Dedifferentiated amniotic fluid mesenchymal stem cell (primary cell): ENCODE measurements around the gene KLF7.
"Not testable (repeated sequence)": the region's sequence is repeated elsewhere in the genome, so short reads cannot be mapped to it uniquely, and the experiment has no call there.

Experiments used
- DNase-seq: peaks from one replicate; pipeline ENCODE4 v3.0.0-alpha.2; 2016; ENCODE audit errors: extremely low spot score

KLF7 gene

GRCh38 chr2:207066166-207066565 is 99.6 kb downstream of the KLF7 start:
- no peak for DNase-seq

GRCh38 chr2:207064128-207064690 is 101.5 kb downstream of the KLF7 start:
- DNase-seq = no peak

GRCh38 chr2:207061181-207061580 is 104.6 kb downstream of the KLF7 start:
- DNase-seq = no peak

DNA sequence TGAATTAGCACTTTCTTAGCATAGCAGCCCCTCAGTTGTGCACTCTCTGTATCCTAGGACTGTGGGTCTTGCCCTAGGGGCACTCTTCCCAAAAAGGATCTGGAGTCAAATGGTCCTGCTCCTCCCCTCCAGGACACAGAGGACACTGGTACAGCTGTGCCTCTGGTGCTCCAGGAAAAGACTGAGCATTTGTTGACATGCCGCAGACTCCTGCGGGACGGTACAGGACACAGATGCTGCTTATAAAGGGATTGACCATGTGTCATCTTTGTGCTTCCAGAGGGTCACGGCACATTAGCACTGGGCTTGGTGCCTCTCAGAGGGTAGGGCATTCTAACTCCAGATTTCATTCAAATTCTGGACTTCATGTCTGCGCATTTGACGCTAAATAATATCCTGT is 110.5 kb downstream of the KLF7 start:
- DNase-seq = no peak

- DNase-seq = no peak
Observed at GRCh38 chr2:207054521-207054920, 111.2 kb downstream of the KLF7 start.

DNA sequence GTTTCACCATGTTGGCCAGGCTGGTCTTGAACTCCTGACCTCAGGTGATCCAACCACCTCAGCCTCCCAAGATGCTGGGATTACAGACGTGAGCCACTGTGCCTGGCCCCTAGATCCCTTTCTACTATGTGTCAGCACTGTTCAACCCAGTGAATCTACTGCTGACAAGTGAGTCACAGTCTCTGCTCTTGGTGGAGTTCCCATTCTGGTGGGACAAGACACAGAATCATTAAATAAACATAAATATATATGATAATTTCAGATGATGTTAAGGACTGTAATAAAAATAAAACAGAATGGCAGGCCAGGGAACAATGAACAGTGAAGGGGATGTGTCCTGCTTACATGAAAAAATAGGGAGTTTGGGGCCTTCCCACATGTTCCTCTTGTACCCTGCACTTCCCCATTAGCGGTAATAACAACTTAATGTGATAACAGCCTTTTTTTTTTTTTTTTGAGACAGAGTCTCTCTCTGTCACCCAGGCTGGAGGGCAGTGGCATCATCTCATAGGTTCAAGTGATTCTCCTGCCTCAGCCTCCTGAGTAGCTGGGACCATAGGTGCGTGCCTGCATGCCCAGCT is 114.3 kb downstream of the KLF7 start:
- DNase-seq = no peak

DNA sequence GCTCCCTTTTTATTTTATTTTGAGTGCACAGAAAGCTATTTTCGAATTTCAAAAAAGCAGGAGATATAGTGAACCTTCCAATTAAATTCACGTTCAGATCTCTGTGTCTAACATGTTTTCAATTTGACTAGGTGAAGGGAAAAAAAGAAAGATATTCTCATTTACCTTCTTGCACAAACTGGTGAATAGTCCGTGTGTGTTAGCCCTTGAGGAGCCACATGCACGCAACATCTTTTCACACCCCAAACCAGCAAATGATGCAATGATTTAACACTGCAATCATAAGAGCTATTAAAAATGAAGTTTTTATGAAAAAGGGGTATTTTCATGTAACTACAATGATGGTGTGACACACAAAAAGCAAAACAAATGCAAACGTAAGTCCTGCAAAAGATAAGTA is 116.6 kb downstream of the KLF7 start:
- DNase-seq = no peak

DNA sequence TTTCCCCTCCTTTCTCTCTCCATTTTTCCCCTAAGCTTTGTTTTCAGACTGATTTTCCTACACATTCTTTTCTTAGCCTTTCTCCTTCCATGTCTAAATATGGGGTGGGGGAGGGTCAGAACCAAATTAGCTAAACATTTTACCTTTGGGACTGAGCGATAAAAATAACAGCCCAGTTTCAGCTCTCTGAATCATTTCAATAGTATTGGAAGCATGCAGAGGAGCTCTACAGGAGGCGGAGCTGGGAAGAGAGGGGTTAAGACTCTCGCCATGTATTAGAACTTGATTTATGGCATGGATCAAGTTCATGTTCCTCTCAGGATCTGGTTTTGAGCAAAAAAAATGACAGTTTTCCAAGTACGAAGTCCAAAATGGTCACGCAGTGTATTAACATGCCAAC is 117.3 kb downstream of the KLF7 start:
- no peak for DNase-seq

- DNase-seq = no peak
Observed at GRCh38 chr2:207046724-207047123, 119.0 kb downstream of the KLF7 start.

GRCh38 chr2:207045531-207045930 is 120.2 kb downstream of the KLF7 start:
- DNase-seq = no peak

GRCh38 chr2:207044379-207045362 is 121.1 kb downstream of the KLF7 start:
- no peak for DNase-seq

- DNase-seq = no peak
Observed at GRCh38 chr2:207042841-207043240, 122.9 kb downstream of the KLF7 start.

- no peak for DNase-seq
Observed at GRCh38 chr2:207041786-207042554, 123.8 kb downstream of the KLF7 start.

GRCh38 chr2:207041279-207041678 is 124.5 kb downstream of the KLF7 start:
- DNase-seq = no peak

- no peak for DNase-seq
Observed at GRCh38 chr2:207040696-207041095, 125.1 kb downstream of the KLF7 start.

DNA sequence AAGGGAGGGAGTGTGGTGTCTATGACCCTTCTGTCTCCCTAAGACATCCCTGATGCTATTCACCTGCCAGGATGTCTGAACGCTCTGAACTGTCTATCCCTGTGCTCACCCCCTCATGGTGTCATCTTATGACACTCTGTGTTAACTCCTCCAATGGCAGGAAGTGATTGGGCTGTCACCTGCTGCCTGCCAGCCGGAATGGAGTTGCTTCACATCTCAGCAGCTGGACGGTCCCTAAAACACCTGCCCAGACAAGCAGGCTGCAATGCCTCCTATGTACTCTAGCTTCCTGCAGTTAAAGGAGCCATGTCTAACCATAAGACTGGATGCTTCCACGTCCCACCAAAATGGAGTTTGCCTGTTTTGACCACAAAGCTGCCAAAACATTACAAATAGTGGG is 126.5 kb downstream of the KLF7 start:
- no peak for DNase-seq

DNA sequence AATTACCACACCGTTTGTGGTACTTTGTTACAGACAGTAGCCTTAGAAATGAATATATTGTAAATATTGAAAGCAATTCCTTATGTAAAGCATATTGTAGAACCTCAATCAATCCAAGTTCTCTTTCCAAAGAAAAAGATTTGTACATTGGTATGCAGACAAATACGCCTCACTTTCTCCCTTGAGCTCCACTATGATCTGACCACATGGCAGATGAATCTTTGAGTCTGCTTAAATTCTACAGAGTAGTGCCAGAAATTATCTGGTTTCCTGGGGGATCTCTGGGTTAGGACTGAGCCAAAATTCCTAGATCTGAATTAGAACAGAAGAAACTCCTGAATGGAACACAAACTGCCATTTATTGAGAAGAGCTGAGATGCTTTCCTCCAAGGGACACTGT is 127.4 kb downstream of the KLF7 start:
- DNase-seq = no peak

GRCh38 chr2:207037896-207038295 is 127.9 kb downstream of the KLF7 start:
- no peak for DNase-seq

GRCh38 chr2:207037023-207037422 is 128.7 kb downstream of the KLF7 start:
- not testable (repeated sequence) for DNase-seq

- DNase-seq = no peak
Observed at GRCh38 chr2:207035875-207036274, 129.9 kb downstream of the KLF7 start.

- no peak for DNase-seq
Observed at GRCh38 chr2:207032490-207032889, 133.3 kb downstream of the KLF7 start.
